Measurements from ENCODE around the gene DAB2IP.

The DAB2IP gene

GRCh38 chr9:121708768-121709488 is 57.5 kb downstream of the DAB2IP start:
- no peak for DNase-seq (ENCODE audit: low read depth)
- H3K4me3 ChIP-seq (ENCODE audit: low read depth, low read length) = no peak overlapping the region
- TF ChIP-seq CTCF (conservative IDR thresholded peaks at IDR 0.05; ENCODE audit: low read depth, low read length) = no peak

GRCh38 chr9:121709798-121710197 is 58.4 kb downstream of the DAB2IP start:
- TF ChIP-seq CTCF (conservative IDR thresholded peaks at IDR 0.05; ENCODE audit: low read depth, low read length) = no peak
- no peak overlapping the region for H3K4me3 ChIP-seq (ENCODE audit: low read depth, low read length)
- no peak for DNase-seq (ENCODE audit: low read depth)

GRCh38 chr9:121711281-121711680 is 59.8 kb downstream of the DAB2IP start:
- no peak for TF ChIP-seq CTCF (conservative IDR thresholded peaks at IDR 0.05; ENCODE audit: low read depth, low read length)
- DNase-seq (ENCODE audit: low read depth) = no peak

GRCh38 chr9:121711797-121712196 is 60.4 kb downstream of the DAB2IP start:
- no peak for DNase-seq (ENCODE audit: low read depth)
- H3K4me3 ChIP-seq (ENCODE audit: low read depth, low read length) = no peak overlapping the region
- TF ChIP-seq CTCF (conservative IDR thresholded peaks at IDR 0.05; ENCODE audit: low read depth, low read length) = no peak

More at GRCh38 chr9:121711281-121711680, 59.8 kb downstream of the DAB2IP start:
- no peak overlapping the region for H3K4me3 ChIP-seq (ENCODE audit: low read depth, low read length)

- no peak for TF ChIP-seq CTCF (conservative IDR thresholded peaks at IDR 0.05; ENCODE audit: low read depth, low read length)
- no peak overlapping the region for H3K4me3 ChIP-seq (ENCODE audit: low read depth, low read length)
- DNase-seq (ENCODE audit: low read depth) = no peak
Measured at GRCh38 chr9:121713400-121714070, 62.1 kb downstream of the DAB2IP start.

- DNase-seq (ENCODE audit: low read depth) = no peak
- no peak for TF ChIP-seq CTCF (conservative IDR thresholded peaks at IDR 0.05; ENCODE audit: low read depth, low read length)
- H3K4me3 ChIP-seq (ENCODE audit: low read depth, low read length) = no peak overlapping the region
Measured at GRCh38 chr9:121714075-121714705, 62.8 kb downstream of the DAB2IP start.

Data from choroid plexus epithelial cell (primary cell).